Cardiac fibroblast (primary cell): ENCODE measurements around the gene OR10H5.

Source experiments
- DNase-seq, 2 donors: peaks; one replicate each; pipeline versions ENCODE4 v3.0.0 to v3.0.0-alpha.2; 2010; ENCODE audit warnings: low read depth in 2 of 2
- H3K4me3 ChIP-seq, 2 donors: replicated peaks in 1 of 2; 1 replicate in 1 of 2; 2 replicates in 1 of 2; pipeline ENCODE4 v1.5.1; 2011; ENCODE audit warnings: low read depth in 2 of 2, low read length in 2 of 2, mild to moderate bottlenecking in 2 of 2, moderate library complexity in 1 of 2
- TF ChIP-seq, protein P1 (sequence below): IDR thresholded peaks from one replicate; pipeline ENCODE4 v1.5.1; 2011; ENCODE audit warnings: low read depth, mild to moderate bottlenecking, low read length, inconsistent platforms

The OR10H5 gene

DNA sequence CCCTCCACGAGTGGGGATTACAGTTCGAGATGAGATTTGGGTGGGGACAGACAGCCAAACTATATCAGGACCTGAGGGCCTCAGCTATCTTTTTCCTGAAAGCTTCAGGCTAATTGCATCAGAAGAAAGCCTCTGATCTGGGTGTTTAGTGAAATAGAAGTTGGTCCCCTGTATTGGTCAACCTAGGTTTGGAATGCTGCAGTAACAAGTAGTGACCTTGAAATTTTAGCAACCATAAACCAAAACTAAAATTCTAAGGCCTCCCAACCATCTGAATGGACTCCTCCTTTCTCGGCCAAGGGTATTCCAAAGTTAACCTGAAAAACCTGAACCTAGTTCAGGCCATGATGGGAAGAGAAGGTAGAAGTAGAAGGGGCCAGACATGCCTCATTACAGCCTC lies 62.9 kb downstream of the OR10H5 start:
- no peak for DNase-seq
- TF ChIP-seq, protein P1, sequence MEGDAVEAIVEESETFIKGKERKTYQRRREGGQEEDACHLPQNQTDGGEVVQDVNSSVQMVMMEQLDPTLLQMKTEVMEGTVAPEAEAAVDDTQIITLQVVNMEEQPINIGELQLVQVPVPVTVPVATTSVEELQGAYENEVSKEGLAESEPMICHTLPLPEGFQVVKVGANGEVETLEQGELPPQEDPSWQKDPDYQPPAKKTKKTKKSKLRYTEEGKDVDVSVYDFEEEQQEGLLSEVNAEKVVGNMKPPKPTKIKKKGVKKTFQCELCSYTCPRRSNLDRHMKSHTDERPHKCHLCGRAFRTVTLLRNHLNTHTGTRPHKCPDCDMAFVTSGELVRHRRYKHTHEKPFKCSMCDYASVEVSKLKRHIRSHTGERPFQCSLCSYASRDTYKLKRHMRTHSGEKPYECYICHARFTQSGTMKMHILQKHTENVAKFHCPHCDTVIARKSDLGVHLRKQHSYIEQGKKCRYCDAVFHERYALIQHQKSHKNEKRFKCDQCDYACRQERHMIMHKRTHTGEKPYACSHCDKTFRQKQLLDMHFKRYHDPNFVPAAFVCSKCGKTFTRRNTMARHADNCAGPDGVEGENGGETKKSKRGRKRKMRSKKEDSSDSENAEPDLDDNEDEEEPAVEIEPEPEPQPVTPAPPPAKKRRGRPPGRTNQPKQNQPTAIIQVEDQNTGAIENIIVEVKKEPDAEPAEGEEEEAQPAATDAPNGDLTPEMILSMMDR, result no peak
- no peak overlapping the region for H3K4me3 ChIP-seq
